WI38 (cell line): Measurements from ENCODE around the gene USP34.

Experiments used
- H3K4me3 ChIP-seq: 2 replicates; pipeline ENCODE4 v1.5.1; 2011; ENCODE audit warnings: low read depth, mild to moderate bottlenecking, control low read depth, low read length
- TF ChIP-seq, protein P1 (sequence below): IDR thresholded peaks from 2 replicates; pipeline ENCODE4 v1.5.1; 2012; ENCODE audit warnings: low read depth, mild to moderate bottlenecking, control low read depth, low read length

Gene USP34

GRCh38 chr2:61275575-61276184 is 195.2 kb downstream of the USP34 start:
- TF ChIP-seq, protein P1, sequence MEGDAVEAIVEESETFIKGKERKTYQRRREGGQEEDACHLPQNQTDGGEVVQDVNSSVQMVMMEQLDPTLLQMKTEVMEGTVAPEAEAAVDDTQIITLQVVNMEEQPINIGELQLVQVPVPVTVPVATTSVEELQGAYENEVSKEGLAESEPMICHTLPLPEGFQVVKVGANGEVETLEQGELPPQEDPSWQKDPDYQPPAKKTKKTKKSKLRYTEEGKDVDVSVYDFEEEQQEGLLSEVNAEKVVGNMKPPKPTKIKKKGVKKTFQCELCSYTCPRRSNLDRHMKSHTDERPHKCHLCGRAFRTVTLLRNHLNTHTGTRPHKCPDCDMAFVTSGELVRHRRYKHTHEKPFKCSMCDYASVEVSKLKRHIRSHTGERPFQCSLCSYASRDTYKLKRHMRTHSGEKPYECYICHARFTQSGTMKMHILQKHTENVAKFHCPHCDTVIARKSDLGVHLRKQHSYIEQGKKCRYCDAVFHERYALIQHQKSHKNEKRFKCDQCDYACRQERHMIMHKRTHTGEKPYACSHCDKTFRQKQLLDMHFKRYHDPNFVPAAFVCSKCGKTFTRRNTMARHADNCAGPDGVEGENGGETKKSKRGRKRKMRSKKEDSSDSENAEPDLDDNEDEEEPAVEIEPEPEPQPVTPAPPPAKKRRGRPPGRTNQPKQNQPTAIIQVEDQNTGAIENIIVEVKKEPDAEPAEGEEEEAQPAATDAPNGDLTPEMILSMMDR: no peak

GRCh38 chr2:61272421-61273070 is 198.3 kb downstream of the USP34 start:
- TF ChIP-seq, protein P1: no peak
- no peak overlapping the region for H3K4me3 ChIP-seq

More at GRCh38 chr2:61275575-61276184, 195.2 kb downstream of the USP34 start:
- H3K4me3 ChIP-seq: no peak overlapping the region

GRCh38 chr2:61268249-61268648 is 202.6 kb downstream of the USP34 start:
- no peak overlapping the region for H3K4me3 ChIP-seq
- TF ChIP-seq, protein P1: no peak

- TF ChIP-seq, protein P1: no peak
These were observed 204.0 kb downstream of the USP34 start for GRCh38 chr2:61266632-61267505.

DNA sequence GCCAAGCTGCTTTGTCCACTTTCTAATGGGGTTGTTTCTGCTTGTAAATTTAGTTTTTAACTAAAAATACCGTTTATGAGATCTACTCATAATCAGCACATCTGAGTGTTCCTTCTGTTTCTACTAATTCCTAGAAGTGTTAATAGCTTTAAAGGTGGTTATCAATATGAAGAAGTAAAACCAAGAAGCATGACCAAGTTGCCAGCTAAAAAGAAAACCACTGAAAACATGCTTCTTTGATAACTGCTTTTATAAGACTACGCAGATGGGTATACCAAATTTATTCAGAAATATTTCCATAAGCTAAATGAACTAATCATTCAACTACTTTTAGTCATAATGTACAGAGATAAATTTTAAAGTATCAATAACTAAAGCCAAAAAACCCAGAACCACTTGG is 207.1 kb downstream of the USP34 start:
- H3K4me3 ChIP-seq: no peak overlapping the region
- TF ChIP-seq, protein P1: no peak

More at GRCh38 chr2:61266632-61267505, 204.0 kb downstream of the USP34 start:
- no peak overlapping the region for H3K4me3 ChIP-seq

DNA sequence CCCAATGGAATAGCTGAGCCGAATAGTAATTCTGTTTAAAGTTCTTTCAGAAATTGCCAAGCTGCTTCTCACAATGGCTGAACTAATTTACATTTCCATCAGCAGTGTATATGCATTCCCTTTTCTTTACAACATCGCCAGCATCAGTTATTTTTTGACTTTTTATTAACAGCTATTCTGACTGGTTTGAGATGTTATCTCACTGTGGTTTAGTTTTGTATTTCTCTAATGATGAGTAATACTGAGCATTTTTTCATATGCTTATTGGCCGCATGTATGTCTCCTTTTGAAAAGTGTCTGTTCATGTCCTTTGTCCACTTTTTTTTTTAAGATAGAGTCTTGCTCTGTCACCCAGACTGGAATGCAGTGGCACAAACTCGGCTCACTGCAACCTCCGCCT is 208.2 kb downstream of the USP34 start:
- TF ChIP-seq, protein P1: no peak
- H3K4me3 ChIP-seq: no peak overlapping the region
